Retinal pigment epithelial cell (primary cell): ENCODE results near the gene KLHL7.

ENCODE experiments used
- DNase-seq: peaks from one replicate; pipeline ENCODE4 v3.0.0-alpha.2; 2010; ENCODE audit warnings: low read depth
- H3K4me3 ChIP-seq: 2 replicates; pipeline ENCODE4 v1.5.1; 2011; ENCODE audit warnings: mild to moderate bottlenecking, low read length, control low read depth, moderate library complexity
- TF ChIP-seq, protein P1 (sequence below): conservative IDR thresholded peaks from 2 replicates; pipeline ENCODE4 v1.5.1; 2011; ENCODE audit warnings: low read depth, low read length, control low read depth, inconsistent platforms

Gene KLHL7

DNA sequence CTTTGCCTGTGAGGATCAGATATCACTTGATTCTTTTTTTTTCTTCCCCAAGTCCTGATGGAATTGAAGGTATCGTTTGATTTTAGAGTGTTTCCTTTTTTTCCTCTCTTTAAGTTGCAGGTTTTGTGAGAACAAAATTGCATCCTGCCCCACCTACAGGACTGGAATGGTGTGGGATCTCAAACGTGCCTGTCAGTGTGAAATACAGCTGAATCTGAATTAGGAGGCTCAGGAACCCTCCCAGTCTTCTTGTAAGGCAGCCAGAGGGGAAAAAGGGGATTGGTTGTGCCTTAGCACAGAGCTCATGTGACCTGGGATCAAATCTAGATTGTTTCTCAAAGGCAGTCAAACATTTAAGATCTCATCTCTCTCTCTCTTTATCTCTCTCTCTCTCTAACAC is 32.7 kb upstream of the KLHL7 start:
- H3K4me3 ChIP-seq = no peak overlapping the region
- no peak for DNase-seq
- TF ChIP-seq, protein P1, sequence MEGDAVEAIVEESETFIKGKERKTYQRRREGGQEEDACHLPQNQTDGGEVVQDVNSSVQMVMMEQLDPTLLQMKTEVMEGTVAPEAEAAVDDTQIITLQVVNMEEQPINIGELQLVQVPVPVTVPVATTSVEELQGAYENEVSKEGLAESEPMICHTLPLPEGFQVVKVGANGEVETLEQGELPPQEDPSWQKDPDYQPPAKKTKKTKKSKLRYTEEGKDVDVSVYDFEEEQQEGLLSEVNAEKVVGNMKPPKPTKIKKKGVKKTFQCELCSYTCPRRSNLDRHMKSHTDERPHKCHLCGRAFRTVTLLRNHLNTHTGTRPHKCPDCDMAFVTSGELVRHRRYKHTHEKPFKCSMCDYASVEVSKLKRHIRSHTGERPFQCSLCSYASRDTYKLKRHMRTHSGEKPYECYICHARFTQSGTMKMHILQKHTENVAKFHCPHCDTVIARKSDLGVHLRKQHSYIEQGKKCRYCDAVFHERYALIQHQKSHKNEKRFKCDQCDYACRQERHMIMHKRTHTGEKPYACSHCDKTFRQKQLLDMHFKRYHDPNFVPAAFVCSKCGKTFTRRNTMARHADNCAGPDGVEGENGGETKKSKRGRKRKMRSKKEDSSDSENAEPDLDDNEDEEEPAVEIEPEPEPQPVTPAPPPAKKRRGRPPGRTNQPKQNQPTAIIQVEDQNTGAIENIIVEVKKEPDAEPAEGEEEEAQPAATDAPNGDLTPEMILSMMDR = peak; percentile 17

DNA sequence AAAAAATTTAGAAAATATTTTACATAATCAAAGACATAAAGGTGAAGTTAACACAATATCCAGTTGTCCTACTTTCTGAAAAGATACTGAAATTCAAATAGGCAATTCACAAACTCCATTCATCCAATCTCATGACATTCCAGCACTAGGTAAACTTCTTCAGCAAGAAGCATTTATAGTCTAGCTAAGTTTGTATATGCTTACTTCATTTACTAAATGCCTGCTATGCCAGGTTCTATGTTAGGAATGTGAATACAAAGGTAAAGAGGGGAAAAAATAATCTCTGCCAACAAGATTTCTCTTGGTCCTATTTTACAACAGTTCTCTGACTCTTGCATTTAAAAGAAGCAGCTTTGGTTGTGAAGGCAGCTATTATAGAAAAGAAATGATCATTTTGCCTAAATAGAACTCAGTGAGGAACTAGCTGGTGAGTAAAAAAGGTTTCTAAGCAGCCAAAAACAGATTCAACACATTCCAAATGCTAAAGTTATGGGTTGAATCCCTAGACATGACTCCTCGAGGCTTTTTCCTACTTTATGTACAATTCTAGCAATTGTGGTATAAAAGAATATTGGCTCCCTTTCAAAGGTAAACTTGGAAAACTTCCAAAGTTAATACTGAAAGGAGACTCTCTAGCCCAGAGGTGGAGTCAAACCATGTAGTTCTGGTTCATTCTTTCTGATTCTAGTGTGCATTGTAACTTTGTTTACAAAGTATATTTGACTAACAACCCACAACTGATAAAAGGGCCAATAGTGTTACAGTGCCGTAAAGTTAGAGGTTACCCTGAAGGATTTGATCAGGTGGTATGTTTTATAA is 30.9 kb upstream of the KLHL7 start:
- TF ChIP-seq, protein P1 = no peak
- H3K4me3 ChIP-seq = no peak overlapping the region
- no peak for DNase-seq

- H3K4me3 ChIP-seq = no peak overlapping the region
- TF ChIP-seq, protein P1 = no peak
- no peak for DNase-seq
Observed at GRCh38 chr7:23075571-23075970, 30.0 kb upstream of the KLHL7 start.

- TF ChIP-seq, protein P1 = no peak
- no peak for DNase-seq
- no peak overlapping the region for H3K4me3 ChIP-seq
Observed at GRCh38 chr7:23076772-23077171, 28.8 kb upstream of the KLHL7 start.

DNA sequence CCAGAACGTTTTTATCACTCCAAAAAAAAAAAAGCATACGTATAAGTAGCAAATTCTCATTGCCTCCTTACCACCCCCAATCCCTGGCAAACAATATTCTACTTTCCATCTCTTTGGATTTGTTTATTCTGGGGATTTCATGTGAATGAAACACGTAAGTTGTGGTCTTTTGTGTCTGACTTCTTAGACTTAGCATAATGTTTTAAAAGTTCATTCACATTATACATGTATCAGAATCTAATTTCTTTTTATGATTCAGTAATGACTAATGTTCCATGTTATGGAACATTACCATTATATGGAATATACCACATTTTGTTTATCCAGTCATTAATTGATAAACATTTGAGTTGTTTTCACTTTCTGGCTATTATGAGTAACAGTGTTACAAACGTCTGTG is 12.5 kb upstream of the KLHL7 start:
- no peak for DNase-seq

DNA sequence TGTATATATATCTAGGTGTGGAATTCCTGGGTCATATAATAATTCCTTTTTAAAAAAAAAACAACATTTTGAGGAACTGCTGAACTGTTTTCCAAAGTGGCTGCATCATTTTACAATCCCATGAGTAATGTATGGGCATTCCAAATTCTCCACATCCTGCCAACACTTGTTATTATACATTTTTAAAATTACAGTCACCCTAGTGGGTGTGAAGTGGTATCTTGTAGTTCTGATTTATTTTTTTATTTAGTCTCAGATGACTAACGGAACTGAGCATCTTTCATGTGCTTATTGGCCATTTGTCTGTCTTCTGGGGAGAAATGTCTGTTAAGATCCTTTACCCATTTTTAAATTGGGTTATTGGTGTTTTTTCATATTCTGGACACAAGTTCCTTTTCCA is 12.0 kb upstream of the KLHL7 start:
- H3K4me3 ChIP-seq = no peak overlapping the region
- TF ChIP-seq, protein P1 = no peak
- no peak for DNase-seq

More for the DNA sequence above, 12.5 kb upstream of the KLHL7 start:
- TF ChIP-seq, protein P1 = no peak
- H3K4me3 ChIP-seq = no peak overlapping the region
